HG03045 (cell line): Measurements from ENCODE around the gene MCF2L2.

Experiments used
- ATAC-seq: cut with Tn5 transposase; IDR thresholded peaks from one replicate; pipeline ENCODE4 v1.9.1; 2021; ENCODE audit warnings: mild to moderate bottlenecking, moderate library complexity; ENCODE audit not compliant: unreplicated experiment

The MCF2L2 gene

GRCh38 chr3:183330881-183331280, 97.5 kb downstream of the MCF2L2 start:
- ATAC-seq = no peak

GRCh38 chr3:183329543-183329942, 98.9 kb downstream of the MCF2L2 start:
- ATAC-seq = no peak

GRCh38 chr3:183328823-183329222, 99.6 kb downstream of the MCF2L2 start:
- ATAC-seq = no peak

DNA sequence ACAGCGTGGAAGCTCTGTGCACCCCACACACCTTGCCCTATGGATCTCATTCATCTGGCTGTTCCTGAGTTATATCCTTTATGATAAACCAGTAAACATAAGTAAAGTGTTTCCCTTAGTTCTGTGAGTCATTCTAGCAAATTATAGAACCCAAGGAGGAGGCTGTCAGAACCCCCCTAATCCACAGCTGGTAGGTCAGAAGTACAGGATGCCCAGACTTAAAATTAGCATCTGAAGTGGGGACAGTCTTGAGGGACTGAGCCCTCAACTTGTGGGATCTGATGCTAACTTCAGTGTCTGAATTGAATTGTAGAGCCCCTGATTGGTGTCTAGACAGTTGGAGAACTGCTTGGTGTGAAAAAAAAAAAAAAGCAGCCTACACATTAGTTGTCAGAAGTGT, 100.3 kb downstream of the MCF2L2 start:
- ATAC-seq = no peak

DNA sequence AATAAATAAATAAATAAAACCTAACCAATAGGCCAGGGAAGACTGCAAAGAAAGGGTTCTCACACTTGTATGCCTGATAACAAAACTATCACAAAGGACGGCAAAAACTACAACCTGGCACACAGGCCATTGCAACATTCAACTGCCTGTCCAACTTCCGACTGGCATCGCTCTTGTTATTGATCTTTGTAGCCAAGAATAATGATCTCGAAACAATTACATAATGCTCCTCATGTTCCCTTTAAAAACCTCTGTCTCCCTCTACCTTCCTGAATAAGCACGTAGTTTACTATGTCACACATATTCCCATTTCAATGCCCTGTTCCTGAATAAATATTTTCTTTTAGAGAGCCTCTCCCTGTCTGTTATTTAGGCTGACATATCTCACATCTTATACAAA, 101.1 kb downstream of the MCF2L2 start:
- no peak for ATAC-seq

DNA sequence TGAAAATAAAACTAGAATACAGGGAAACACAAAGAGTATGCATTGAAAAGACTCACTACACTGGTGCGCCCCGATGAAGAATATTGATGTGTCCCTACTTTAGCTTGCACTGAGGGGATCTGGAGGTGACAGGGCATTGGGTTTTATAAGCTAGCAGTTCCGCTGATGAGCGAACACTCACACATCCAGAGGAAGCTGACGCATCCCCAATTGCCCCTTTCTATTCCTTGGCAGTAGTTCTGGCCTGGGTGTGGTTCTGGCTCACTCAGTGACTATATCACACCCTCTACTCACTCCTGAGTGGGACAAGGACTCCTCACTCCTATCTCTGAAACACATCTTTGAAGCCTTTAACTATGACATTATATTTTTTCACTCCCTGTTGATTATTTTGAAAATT, 104.3 kb downstream of the MCF2L2 start:
- no peak for ATAC-seq

- no peak for ATAC-seq
Measured at GRCh38 chr3:183319371-183319770, 109.0 kb downstream of the MCF2L2 start.

DNA sequence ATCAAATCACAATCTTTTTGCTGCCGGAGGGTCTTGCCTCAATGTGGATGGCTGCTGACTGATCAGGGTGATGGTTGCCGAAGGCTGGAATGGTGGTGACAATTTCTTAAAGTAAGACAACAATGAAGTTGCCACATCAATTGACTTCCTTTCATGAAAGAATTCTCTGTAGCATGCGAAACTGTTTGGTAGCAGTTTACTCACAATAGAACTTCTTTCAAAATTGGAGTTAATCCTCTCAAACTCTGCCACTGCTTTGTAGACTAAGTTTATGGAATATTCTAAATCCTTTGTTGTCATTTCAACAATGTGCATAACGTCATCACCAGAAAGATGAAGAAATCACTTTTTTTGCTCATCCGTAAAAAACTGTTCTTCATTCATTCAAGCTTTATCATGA, 109.5 kb downstream of the MCF2L2 start:
- no peak for ATAC-seq

- no peak for ATAC-seq
Measured at GRCh38 chr3:183317886-183318865, 110.2 kb downstream of the MCF2L2 start.

DNA sequence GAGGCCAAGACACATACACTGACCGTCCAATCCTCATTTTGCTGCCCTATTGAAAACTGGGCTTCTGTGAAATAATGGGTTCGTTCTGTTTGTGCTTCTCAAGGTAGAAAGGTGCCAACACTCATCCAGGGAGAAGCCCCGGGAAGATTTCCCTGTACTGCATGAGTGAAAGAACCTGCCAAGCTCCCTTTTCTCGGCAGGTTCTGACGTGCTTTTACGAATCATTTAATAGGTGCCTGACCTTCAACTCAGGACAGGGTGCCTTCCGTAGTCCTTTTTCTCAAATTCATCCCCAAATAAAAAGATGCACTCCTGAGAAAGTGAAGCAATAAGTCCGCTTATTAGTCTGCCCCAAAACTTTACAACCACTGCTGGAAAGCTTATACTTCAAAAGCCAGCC, 111.1 kb downstream of the MCF2L2 start:
- no peak for ATAC-seq

DNA sequence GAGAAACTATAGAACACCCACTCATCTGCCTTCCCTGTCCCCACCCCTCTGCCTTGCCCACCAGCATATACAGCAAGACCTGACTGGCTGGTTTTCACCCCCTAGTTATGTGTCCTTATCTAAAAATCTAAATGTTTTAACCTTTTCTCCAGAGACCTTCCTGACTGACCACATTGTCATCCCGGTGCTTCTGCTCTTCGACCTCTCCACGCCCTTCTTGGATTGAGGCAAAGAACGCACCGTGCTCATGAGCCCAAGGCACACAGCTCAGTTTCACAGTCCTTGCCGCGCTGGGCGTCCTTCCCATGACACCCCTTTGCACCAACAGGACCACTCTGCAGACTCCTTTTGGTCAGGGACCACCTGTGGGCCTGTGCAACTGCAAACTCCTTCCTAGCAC, 112.7 kb downstream of the MCF2L2 start:
- no peak for ATAC-seq

GRCh38 chr3:183313764-183314163, 114.7 kb downstream of the MCF2L2 start:
- ATAC-seq = no peak

DNA sequence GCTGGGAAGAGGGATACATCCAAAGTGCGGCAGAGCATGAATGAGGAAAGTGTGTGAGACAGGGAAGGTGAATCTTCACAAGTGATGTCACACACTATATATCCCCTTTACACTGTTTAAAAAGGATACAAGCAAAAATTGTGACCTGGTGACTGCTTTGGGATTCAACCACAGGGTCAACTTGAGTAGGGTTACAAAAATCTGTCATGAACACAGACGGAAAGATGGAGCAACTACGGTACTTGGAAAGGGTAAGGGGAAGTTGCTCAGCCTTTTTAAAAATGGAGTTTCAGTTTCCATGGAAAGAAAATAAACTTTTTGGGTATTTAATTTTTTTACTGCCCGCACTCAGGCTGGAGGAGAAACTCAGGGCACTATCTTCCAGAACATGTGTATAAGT, 115.1 kb downstream of the MCF2L2 start:
- ATAC-seq = no peak

- no peak for ATAC-seq
Measured at GRCh38 chr3:183312433-183312832, 116.0 kb downstream of the MCF2L2 start.

DNA sequence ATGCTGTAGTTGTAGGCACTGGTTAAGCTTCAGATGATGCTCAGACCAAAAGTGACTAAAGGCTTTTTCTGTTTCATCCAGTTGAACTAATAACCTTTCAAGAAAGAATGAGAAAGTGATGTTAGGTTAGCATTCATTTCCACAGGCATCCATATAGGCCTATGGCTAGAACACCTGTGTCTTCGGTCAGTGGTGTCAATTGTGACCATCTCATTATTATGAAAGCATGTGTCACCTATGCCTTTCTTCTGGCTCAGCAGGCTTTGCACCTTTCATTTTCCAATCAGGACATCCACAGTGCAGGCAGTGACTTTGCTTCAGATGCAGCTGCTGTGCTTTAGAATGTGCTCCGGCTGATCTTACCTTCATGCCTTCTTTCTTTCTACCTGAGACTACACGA, 117.5 kb downstream of the MCF2L2 start:
- no peak for ATAC-seq

GRCh38 chr3:183309276-183309675, 119.1 kb downstream of the MCF2L2 start:
- no peak for ATAC-seq

- ATAC-seq = no peak
Measured at GRCh38 chr3:183308751-183309150, 119.7 kb downstream of the MCF2L2 start.

GRCh38 chr3:183307749-183308148, 120.7 kb downstream of the MCF2L2 start:
- ATAC-seq = no peak

DNA sequence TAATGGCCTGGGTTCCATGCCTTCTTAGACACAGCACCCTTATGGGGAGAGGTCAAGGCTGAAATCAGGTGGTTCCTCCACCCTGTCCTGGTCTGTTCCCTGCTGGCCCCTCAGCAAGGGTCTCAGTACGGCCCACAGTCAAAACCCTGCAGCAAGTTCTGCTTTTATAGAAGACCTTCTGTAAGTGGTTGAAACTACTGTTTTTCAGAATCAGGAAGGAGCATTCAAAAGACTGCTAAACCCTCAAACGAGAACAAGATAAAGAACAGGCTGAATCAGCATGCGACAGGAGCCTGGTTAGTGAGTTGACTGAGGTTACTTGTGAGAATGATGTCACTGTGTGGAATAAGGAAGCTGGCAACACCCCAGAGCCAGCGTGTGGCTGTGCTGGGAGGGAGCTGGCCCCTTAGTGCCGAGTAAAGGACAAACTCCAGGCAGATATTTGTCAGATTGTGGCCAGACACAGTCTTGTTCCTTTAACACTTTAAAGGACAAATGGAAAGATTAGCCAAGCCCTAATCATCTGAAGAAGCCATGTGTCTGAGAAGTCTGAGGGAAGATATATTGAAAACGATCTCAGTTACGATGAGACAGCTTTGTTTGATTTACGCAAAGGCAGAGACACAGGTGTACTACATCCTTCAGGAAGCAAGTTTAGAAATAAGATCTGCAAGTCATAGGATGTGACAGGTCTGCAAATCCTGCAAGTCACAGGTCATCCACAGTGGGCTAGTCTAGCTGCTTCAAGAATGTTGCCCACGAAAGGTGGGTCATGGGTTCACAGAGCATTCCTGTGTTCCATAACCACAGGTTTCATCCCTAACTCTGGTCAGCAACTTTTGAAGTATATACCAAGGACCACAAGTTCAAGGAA, 121.4 kb downstream of the MCF2L2 start:
- no peak for ATAC-seq

- ATAC-seq = no peak
Measured at GRCh38 chr3:183303690-183304089, 124.7 kb downstream of the MCF2L2 start.

DNA sequence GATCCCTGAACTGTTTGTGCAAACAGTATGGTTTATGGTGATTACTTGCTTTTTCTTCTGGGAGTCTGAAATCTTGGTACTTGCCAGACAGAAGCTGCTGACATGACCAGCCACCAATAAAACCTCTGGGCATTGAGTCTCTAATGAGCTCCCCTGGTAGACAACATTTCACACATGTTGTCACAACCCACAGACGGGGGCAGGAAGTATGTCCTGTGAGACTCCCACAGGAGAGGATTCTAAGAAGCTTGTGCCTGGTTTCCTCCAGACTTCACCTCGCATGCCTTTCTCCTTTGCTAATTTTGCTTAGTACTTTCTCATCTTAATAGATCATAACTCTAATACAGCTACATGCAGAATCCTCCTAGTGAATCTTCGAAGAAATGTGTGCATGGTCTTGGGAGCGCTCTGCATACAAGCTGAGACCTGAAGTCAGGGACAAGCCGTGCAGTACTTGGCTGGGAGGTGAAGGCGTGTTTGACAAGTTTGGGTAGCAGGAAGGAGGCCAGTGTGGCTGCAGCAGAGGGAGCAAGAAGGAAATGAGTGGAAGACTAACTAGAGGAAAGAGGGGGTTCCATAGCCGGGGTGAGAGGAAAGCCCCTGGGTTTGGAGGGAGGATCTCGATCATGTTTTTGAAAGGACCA, 126.4 kb downstream of the MCF2L2 start:
- ATAC-seq = no peak
